Transverse colon (tissue), 4 donors: ENCODE measurements around the gene KRTAP10-6. TPM values are rescaled to one million over a fixed set of nuclear protein-coding genes. Genes with fewer than 3 reads are reported as not detected.

Source experiments
- DNase-seq: peaks from one replicate; pipeline ENCODE4 v3.0.0-alpha.2; 2019
- H3K27ac ChIP-seq, 4 donors: fragments of 200-600 bp; sonication (generic); 2 replicates each; pipeline ENCODE4 v1.5.1; 2016 to 2018; ENCODE audit warnings: inconsistent platforms in 4 of 4
- H3K27me3 ChIP-seq: fragments of 200-600 bp; sonication (generic); 2 replicates; pipeline ENCODE4 v1.5.1; 2017; ENCODE audit warnings: inconsistent platforms
- H3K36me3 ChIP-seq, 4 donors: fragments of 200-600 bp; sonication (generic); 2 replicates each; pipeline ENCODE4 v1.5.1; 2017 to 2019; ENCODE audit warnings: inconsistent platforms in 4 of 4
- H3K4me1 ChIP-seq, 4 donors: fragments of 200-600 bp; sonication (generic); 2 replicates each; pipeline ENCODE4 v1.5.1; 2017 to 2020; ENCODE audit warnings: inconsistent platforms in 4 of 4
- H3K4me3 ChIP-seq, 4 donors: fragments of 200-600 bp; sonication (generic); 1 replicate in 1 of 4; 2 replicates in 3 of 4; pipeline versions ENCODE4 v1.5.1 to v1.6.1; 2017 to 2019; ENCODE audit warnings: inconsistent platforms in 4 of 4
- H3K9me3 ChIP-seq, 2 donors: fragments of 200-600 bp; sonication (generic); 2 replicates each; pipeline ENCODE4 v1.5.1; 2017 to 2019; ENCODE audit warnings: inconsistent platforms in 2 of 2
- EP300 ChIP-seq: sonication (generic); formaldehyde crosslinking; IDR thresholded peaks from one replicate; pipeline ENCODE4 v1.6.1; 2017; ENCODE audit warnings: antibody characterized with exemption, low read depth
- POLR2A ChIP-seq: fragments of 450-650 bp; IDR thresholded peaks from one replicate; pipeline ENCODE4 v1.6.1; 2016; ENCODE audit warnings: antibody characterized with exemption, mild to moderate bottlenecking, moderate library complexity
- POLR2AphosphoS5 ChIP-seq, 3 donors: sonication (generic); formaldehyde crosslinking; IDR thresholded peaks; one replicate each; pipeline ENCODE4 v1.6.1; 2016; ENCODE audit warnings: antibody characterized with exemption in 3 of 3
- WGBS, 2 donors: methylation state at CpG; one replicate each; pipeline ENCODE4 v1.1.5; 2018; ENCODE audit warnings: low coverage in 1 of 2; 5-methylcytosine and 5-hydroxymethylcytosine counted together
- in situ Hi-C, 4 donors: fragments of 200-750 bp; cut with MboI; loops; one replicate each; pipeline versions ENCODE4 v1.15.0 to v1.15.1; 2017; ENCODE audit warnings: low sequenced_read_pairs in 3 of 4, low pct_ligation_motif_present in 1 of 4, low pct_unique_long_range_greater_than_20kb in 1 of 4
- intact Hi-C: fragments of 100-400 bp; cut with DNase I; formaldehyde crosslinking; loops from one replicate; pipeline ENCODE4 v1.15.1; 2023; ENCODE audit warnings: low total_unique reads
- total RNA-seq, 4 donors: library from RNA; depleted of rRNA; stranded (reverse); fragments of >200 nt; gene quantifications; one replicate each; pipeline ENCODE4 v1.1.0, GENCODE V29; 2016
- TF ChIP-seq, protein P1 (sequence below), 5 experiments: fragments of 200-600 bp in 3 of 5; fragments of 450-650 bp in 2 of 5; sonication (generic) in 3 of 5; IDR thresholded peaks; 1 replicate in 2 of 5; 2 replicates in 3 of 5; pipeline ENCODE4 v1.5.1; 2016 to 2017; ENCODE audit warnings: antibody characterized with exemption in 5 of 5, inconsistent platforms in 3 of 5, mild to moderate bottlenecking in 2 of 5, moderate library complexity in 1 of 5

KRTAP10-6 gene
- total RNA-seq, 4 donors from 2014 or later = not detected

DNA sequence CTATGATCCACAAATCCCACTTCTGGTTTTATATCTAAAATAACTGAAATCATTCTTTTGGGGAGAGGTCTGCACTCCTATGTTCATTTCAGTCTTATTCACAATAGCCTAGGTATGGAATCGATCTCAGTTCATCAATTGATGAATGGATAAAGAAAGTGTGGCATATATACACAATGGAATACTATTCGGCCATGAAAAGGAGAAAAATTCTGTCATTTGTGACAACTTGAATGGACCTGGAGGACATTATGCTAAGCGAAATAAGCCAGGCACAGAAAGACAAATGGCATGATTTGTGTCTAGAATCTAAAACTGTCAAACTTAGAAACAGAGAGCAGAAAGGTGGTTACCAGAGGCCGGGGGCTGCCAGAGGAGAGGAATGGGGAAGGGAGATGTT, 14.2 kb upstream of the KRTAP10-6 start:
- Histone ChIP-seq H3K27me3 (peaks cover 37% of the 10 kb centered on the region), H3K9me3 (peaks cover 0 to 10% of the 10 kb centered on the region in 2 donors), H3K27ac (no peak overlapping the region), H3K4me3 (no peak overlapping the region), H3K4me1 (no peaks in the 10 kb centered on the region), H3K36me3 (no peaks in the 10 kb centered on the region)
- TF ChIP-seq POLR2AphosphoS5 (IDR thresholded peaks at IDR 0.05) = no peak
- no peak for DNase-seq
- in situ Hi-C loops (no loop called here), intact Hi-C loops (no loop called here)
- 65 to 75% methylated on average over 4 of the region's 4 CpGs for WGBS, 2 donors

DNA sequence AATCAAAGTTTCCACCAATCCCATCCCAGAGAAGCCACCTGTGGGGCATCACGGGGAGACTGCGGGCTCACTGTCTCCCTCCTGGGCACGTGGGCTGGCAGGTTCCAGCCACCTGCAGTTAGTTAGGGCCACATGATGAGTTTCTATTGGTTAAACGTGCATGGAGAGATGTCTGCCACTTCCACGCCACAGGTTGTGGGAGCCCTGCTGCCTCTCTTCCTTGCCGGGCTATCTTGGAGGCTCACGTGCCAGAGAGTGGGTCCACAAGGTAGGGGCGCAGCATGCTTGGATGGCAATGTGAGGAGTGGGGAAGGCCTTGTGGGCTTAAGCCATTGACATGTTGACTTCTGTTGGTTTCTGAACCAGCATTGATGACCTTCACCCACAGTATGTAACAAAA, 11.6 kb upstream of the KRTAP10-6 start:
- Histone ChIP-seq H3K27ac (no peak overlapping the region), H3K4me3 (no peak overlapping the region), H3K9me3 (no peaks in the 10 kb centered on the region), H3K4me1 (no peaks in the 10 kb centered on the region), H3K27me3 (peaks cover 43% of the 10 kb centered on the region), H3K36me3 (no peaks in the 10 kb centered on the region)
- TF ChIP-seq EP300 = no peak
- TF ChIP-seq, protein P1, sequence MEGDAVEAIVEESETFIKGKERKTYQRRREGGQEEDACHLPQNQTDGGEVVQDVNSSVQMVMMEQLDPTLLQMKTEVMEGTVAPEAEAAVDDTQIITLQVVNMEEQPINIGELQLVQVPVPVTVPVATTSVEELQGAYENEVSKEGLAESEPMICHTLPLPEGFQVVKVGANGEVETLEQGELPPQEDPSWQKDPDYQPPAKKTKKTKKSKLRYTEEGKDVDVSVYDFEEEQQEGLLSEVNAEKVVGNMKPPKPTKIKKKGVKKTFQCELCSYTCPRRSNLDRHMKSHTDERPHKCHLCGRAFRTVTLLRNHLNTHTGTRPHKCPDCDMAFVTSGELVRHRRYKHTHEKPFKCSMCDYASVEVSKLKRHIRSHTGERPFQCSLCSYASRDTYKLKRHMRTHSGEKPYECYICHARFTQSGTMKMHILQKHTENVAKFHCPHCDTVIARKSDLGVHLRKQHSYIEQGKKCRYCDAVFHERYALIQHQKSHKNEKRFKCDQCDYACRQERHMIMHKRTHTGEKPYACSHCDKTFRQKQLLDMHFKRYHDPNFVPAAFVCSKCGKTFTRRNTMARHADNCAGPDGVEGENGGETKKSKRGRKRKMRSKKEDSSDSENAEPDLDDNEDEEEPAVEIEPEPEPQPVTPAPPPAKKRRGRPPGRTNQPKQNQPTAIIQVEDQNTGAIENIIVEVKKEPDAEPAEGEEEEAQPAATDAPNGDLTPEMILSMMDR (IDR thresholded peaks at IDR 0.05) = no peak
- no peak for TF ChIP-seq POLR2A
- TF ChIP-seq POLR2AphosphoS5 (IDR thresholded peaks at IDR 0.05) = no peak
- no peak for DNase-seq
- intact Hi-C loops (no loop called here), in situ Hi-C loops (no loop called here)
- 77 to 82% methylated on average over 6 to 8 of the region's 8 CpGs for WGBS, 2 donors

DNA sequence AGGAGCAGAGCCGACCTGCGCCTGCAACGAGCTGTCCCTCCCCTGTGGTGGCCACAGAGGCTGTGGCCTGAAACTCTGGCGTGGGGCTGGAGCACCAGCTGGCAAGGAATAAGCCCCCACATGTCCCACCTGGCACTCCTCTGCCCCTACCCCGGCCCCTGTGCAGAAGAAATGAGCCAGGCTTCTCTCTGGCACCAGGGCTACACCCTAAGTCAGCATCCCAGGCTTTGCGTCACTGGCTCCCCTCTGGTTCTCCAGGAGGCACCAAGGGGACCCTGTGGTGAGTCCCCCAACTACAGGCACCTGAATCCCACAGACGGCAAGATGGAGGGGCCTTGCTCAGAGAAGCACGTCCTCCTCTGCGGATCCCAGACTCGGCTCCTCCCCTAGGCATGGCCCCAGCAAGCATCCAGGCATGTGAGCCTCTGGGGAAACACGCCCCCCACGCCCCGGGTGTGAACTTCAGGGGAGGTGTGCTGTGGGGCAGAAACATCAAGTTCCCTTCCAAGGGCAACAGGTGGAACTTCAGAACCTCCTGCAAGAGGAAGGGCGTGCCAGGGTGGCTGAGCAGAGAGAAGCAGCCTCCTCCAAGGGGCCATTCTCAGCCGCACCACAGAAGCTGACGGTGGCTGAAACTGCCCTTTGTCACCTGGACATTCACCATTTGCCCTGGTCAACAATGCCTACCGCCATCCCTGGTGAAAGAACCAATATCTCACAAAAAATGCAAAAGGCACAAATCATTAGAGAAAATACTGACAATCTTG, 11.0 kb upstream of the KRTAP10-6 start:
- Histone ChIP-seq H3K36me3 (no peaks in the 10 kb centered on the region), H3K9me3 (peaks cover 0 to 5% of the 10 kb centered on the region in 2 donors), H3K27me3 (peaks cover 46% of the 10 kb centered on the region), H3K4me3 (no peak overlapping the region), H3K4me1 (no peaks in the 10 kb centered on the region), H3K27ac (no peak overlapping the region)
- in situ Hi-C loops (no loop called here), intact Hi-C loops (no loop called here)
- no peak for DNase-seq
- WGBS, 2 donors = 49% methylated on average over 17 of the region's 17 CpGs; no CpG with 5 or more reads in 1 of the 2 donors
- TF ChIP-seq POLR2A (no peak), POLR2AphosphoS5 (IDR thresholded peaks at IDR 0.05) (no peak), EP300 (no peak)
- TF ChIP-seq, protein P1 (IDR thresholded peaks at IDR 0.05) = no peak

DNA sequence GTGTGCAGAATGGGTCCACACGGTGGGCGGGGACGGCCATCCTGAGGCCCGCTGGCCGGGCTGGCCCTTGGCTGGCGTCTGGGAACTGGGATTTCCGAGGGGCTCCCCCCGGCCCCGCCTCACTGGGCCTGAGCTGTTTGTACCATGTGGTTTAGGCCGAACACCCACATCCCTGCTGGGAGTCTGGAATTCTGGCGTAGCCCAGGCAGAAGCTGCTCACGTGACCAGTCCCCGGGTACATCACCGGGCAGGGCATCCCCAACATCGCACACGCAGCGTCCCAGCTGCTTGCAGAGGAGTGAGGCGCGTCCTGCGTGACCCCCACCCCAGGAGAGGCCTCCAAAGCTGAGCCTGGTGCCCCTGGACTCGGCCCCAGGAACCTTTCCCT, 10.2 kb upstream of the KRTAP10-6 start:
- H3K4me3 ChIP-seq = no peak overlapping the region
- in situ Hi-C loops = no loop called here
- H3K27ac ChIP-seq = no peak overlapping the region
- peaks cover 45% of the 10 kb centered on the region for H3K27me3 ChIP-seq
- intact Hi-C loops = no loop called here
- no peak for TF ChIP-seq POLR2AphosphoS5 (IDR thresholded peaks at IDR 0.05)
- no peak for TF ChIP-seq EP300
- TF ChIP-seq, protein P1 (IDR thresholded peaks at IDR 0.05) = no peak
- no peak for TF ChIP-seq POLR2A
- no peaks in the 10 kb centered on the region for H3K4me1 ChIP-seq
- no peaks in the 10 kb centered on the region for H3K36me3 ChIP-seq
- 68% methylated on average over 20 of the region's 21 CpGs; no CpG with 5 or more reads in 1 of the 2 donors for WGBS, 2 donors
- no peak for DNase-seq
- peaks cover 0 to 5% of the 10 kb centered on the region in 2 donors for H3K9me3 ChIP-seq
